NCI-H748 (cell line): Measurements from ENCODE around the gene ARHGAP30.
A peak's percentile ranks its signal among the peaks of the same experiment; 100 is the strongest.
"Not testable (repeated sequence)": the region's sequence is repeated elsewhere in the genome, so short reads cannot be mapped to it uniquely, and the experiment has no call there.

Experiments
- DNase-seq: peaks from one replicate; lab custom pipeline; 2025; ENCODE audit not compliant: unreplicated experiment; lab: John Stamatoyannopoulos, UW

The ARHGAP30 gene

GRCh38 chr1:161073474-161074121, 3.9 kb upstream of the ARHGAP30 start:
- DNase-seq, result no peak

DNA sequence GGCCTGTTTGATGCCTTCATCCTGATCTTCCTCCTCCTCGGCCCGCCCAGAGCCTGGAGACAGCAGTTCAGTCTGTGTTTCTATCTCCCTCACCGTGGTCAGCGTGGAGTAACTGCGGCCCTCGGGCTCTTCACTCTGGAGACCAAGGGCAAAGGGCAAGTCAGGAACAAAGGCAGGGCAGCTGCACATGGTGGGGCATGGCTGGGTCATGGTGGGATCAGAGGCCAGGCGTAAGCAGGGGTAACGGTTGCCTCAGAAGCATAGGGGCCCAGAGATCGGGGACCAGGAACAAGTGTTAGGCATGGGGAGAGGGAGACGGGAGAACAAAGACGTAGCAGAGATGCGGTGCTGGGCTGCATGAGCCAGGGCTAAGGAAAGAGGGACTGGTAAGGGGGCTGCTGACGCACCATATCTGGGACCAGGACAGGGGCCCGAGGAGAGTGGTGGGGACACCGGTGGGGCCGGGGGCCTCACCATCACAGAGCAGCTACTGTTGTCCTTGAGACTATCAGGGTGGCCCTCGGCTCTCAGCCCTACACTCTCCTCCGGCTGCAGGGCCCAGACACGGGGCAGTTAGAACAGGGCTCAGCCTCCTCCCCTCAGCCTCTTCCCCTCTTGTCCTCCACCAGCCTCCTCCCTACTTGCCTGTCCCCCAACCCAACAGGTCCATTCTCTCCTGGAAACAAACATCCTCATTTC, 3.2 kb upstream of the ARHGAP30 start:
- DNase-seq, result no peak

GRCh38 chr1:161071886-161072371, 2.2 kb upstream of the ARHGAP30 start:
- DNase-seq, result no peak

GRCh38 chr1:161070761-161071160, 1.1 kb upstream of the ARHGAP30 start:
- DNase-seq, result no peak

- no peak for DNase-seq
These were observed 450 bp downstream of the ARHGAP30 start for GRCh38 chr1:161069241-161069640.

DNA sequence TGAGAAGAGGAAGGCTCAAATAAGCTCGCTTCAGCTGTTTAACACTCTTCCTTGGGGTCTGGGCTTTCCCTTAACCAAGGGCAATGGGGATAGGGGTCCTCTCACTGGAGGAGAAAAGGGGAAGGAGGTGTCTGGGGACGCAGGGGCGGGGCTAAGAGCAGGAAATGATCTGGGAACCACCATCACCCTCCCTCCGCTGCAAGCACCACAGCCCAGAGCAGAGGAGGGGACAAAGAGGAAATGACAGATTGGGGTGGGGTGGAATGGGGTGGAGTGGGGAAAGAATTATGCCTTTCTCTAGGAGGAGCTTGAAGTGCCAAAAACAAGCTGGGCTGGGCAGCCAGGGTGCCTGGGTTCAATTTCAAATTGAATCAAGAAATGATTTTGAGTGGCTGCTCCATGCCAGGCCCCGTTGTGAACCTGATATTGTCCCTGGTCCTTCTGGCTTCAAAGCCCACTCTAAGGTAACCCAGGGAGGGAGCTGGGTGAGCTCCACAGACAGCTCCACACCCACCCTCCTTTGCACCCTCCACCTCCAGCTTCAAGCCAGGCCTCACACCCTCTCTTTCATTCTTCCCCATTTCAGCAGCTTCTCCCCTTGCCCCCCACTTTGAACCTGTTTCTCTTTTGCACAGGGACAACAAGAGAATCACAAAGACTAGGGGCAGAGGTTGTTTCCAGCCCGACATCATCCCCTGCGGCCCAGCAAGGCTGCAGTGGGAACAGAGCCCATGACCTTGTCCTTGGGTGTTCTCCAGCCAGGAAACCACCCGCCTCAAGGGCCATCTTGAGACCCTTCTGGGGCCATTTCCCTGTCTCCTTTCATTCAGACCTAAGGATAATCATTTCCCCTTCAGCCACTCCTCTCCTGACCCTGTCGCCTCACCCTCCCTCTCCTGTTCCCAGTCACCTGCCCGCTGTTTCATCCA, 1.1 kb downstream of the ARHGAP30 start:
- DNase-seq, result no peak

GRCh38 chr1:161066694-161067093, 3.0 kb downstream of the ARHGAP30 start:
- no peak for DNase-seq

- not testable (repeated sequence) for DNase-seq
These were observed 4.0 kb downstream of the ARHGAP30 start for GRCh38 chr1:161065681-161066080.

- not testable (repeated sequence) for DNase-seq
These were observed 5.8 kb downstream of the ARHGAP30 start for GRCh38 chr1:161063936-161064335.

GRCh38 chr1:161061419-161061818, 8.3 kb downstream of the ARHGAP30 start:
- DNase-seq, result no peak

GRCh38 chr1:161059293-161059692, 10.4 kb downstream of the ARHGAP30 start:
- DNase-seq, result no peak

GRCh38 chr1:161054805-161055204, 14.9 kb downstream of the ARHGAP30 start:
- DNase-seq, result no peak

DNA sequence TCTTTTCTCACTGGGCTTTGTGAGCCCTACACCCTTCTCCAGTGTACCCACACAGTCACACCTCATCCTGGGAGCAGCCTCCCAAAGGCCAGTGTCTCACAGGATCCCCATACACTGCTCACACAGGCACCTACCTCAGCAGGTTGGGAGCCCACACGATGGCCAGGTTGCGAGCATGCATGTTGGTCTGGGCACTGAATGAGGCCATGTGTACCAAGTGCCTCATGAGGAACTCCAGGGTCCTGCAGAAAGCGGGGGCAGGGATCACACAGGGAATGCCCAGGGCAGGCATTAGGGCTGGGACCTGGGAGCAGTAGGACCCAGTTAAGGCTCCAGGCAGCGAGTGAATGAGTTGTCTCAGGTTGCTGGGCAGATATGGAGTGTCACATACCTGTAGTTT, 15.5 kb downstream of the ARHGAP30 start:
- DNase-seq, result no peak

GRCh38 chr1:161052899-161053298, 16.8 kb downstream of the ARHGAP30 start:
- no peak for DNase-seq

- no peak for DNase-seq
These were observed 18.5 kb downstream of the ARHGAP30 start for GRCh38 chr1:161051219-161051618.

DNA sequence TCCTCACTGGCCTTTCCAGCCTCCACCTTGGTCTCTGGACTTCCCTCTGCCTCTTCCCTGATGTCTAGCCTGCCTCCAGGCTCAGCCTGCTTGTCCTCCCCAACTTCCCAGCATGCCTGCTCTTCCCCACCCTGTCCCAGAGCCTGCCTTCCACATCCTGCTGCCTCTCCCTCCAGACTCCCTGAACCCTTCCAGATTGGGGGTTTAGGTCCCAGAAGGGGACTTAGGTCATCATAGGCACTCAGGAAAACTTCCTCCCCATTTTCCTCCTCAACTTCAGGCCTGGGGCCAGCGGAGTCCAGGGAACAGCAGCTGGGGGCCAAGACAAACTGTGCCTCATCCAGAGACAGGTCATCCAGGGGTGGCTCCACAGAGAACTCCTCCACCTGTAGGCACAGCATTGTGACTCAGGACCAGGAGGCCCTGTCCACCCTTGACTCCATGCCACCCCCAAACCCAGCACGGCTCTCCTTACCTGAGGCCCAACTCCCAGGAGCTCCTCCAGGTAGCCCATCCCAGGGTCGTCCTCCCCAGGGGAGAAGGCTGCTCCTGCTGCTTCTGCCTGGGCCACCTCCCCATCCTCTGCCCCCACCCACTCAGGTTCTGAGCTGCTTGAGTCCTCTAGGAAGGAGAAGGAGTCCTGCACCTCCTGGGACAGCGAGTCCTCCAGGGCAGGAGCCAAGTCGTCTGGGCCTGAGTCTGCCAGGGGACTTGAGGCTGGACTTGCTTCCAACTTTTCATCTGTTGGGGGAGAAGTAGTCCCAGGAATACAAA, 20.6 kb downstream of the ARHGAP30 start:
- no peak for DNase-seq

- DNase-seq, result no peak
These were observed 22.0 kb downstream of the ARHGAP30 start for GRCh38 chr1:161047436-161048420.

DNA sequence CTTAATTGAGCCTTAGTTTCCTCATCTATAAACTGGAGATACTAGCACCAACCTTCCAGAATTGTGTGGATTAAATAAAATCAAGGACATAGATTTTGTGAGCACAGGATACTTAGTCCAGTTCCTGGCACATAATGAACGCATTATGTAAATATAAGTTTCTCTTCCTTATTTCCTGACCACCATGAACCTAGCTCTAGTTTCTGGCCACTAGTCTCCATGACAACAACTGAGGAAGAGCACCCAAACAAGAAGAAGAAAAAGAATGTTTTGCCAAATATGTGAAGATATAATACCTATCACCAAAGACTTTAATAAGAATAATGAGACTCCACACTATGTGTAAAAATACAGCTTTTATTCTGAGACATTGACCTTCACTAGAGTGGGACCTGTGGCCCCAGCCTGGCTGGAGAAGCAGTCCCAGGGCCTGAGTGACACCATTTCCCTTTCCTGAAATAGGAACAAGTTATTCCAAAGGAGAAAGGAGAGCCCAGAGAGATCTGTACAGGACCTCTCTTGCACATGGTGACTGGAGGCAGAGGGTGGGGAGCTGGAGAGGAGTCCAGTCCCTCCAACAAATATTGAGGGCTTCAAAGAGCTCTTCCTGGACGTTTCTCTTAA, 23.0 kb downstream of the ARHGAP30 start:
- DNase-seq, result peak; percentile 23
